ENCODE results near the gene SASH1.
"Not testable (repeated sequence)": the region's sequence is repeated elsewhere in the genome, so short reads cannot be mapped to it uniquely, and the experiment has no call there.

The SASH1 gene

GRCh38 chr6:148328876-148329555 is 13.6 kb upstream of the SASH1 start:
- DNase-seq (ENCODE audit: low spot score): no peak

DNA sequence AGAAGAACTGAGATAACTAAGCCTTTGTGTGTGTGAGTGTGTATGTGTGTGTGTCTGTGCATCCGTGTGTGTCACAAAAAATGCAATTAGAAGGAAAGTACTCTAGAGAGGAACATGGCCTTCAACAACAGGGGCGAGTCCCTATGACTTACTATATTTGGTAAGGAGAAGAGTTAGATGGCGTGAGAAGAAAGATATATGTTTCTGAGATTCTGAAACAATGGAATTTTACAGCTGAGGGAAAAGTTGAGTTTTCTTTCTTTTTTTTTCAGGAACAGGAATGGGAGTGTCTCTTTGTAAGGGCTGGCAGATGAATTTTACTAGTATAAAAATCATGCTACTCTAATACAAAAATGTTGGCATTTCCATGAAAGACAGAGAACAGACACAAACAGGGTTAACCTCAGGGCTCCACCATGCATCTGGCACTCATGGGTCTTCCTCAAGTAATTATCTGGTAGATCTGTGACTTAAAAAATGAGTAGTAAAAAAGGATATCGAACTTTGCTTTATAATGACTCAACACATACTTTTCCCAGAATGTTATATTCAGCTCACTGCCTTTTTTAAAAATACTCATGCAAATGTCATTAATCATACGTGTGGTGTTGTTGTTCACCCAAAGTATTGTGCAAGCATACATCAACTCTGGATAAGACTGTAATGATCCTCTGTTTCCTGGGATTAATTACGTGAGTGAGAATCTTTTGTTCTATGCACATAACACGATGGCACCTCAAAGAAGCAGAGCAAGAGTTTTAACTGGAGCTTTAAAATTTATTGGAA is 12.8 kb upstream of the SASH1 start:
- no peak for DNase-seq (ENCODE audit: low spot score)

DNA sequence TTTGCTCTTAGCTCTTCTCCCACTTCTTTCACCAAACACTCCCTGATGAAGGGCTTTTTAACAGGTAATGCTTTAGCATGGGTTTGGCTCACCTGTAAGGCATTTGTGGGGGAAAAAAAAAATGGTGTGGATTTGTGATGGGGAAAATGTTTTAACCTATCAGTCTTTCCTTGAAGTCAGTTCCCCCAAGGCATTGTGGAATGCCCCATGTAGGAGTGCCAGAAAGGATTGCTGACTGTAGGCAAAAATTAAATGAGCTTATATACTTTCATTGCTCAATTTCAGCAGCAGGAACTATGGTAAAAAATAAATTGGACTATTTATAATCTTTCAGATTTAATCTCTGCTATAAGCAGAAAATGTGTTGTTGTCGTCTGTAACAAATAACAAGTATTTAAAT is 10.6 kb upstream of the SASH1 start:
- no peak for DNase-seq (ENCODE audit: low spot score)

DNA sequence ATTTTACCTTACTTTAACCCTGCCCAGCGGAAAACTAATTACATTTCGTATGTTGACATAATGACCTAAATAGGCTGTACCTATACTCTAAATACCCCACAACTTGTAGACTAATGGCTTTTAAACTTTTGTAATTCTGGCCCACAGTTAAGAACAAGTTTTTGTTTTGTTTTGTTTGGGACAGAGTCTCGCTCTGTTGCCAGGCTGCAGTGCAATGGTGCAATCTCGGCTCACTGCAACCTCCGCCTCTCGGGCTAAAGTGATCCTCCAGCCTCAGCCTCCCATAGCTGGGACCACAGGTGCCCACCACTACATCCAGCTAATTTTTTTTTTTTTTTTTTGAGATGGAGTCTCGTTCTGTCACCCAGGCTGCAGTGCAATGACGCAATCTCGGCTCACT is 5.7 kb upstream of the SASH1 start:
- DNase-seq (ENCODE audit: low spot score): no peak

DNA sequence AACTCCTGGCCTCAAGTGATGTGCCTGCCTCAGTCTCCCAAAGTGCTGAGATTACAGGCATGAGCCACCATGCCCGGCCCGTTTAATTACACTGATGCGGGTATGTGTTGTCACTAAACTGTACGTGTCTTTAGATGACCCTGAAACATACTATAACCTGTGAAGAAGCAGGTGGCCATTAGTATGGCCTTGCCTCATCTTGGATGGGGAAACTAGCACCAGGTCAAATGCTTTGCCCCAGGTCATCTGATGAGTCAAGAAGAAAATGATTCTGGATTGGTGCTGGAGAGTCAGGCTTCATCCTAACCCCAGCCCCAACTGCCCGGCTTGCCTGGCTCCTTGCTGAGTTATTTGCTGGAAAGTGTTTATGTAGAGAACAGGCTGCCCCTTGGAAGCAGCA is 2.9 kb upstream of the SASH1 start:
- DNase-seq (ENCODE audit: low spot score): no peak

DNA sequence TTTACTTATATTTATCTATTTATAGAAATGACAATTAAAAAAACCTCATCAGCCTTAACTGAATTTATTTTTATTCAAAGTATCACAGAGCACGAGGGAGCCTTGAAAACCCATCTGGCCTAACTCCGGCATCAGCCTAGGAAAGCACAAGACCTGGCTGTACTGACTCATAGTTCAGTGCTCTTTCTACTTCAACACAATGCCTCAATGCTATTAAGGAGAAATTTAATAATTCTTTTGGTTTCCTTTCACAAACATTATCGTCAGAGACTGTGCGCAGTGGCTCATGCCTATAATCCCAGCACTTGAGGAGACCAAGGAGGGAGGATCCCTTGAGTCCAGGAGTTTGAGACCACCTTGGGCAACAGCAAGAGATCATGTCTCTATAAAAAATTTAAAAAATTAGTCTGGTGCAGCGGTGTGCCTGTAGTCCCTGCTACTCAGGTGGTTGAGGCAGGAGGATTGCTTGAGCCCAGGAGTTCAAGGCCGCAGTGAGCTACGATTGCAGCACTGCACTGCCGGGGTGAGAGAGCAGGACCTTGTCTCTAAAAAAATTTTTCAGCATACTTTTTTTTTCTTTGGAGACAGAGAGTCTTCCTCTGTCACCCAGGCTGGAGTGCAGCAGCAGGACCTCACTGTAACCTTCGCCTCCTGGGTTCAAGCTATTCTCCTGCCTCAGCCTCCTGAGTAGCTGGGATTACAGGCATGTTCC is 1.9 kb upstream of the SASH1 start:
- no peak for DNase-seq (ENCODE audit: low spot score)

GRCh38 chr6:148342100-148342349 is 613 bp upstream of the SASH1 start:
- DNase-seq (ENCODE audit: low spot score): no peak

DNA sequence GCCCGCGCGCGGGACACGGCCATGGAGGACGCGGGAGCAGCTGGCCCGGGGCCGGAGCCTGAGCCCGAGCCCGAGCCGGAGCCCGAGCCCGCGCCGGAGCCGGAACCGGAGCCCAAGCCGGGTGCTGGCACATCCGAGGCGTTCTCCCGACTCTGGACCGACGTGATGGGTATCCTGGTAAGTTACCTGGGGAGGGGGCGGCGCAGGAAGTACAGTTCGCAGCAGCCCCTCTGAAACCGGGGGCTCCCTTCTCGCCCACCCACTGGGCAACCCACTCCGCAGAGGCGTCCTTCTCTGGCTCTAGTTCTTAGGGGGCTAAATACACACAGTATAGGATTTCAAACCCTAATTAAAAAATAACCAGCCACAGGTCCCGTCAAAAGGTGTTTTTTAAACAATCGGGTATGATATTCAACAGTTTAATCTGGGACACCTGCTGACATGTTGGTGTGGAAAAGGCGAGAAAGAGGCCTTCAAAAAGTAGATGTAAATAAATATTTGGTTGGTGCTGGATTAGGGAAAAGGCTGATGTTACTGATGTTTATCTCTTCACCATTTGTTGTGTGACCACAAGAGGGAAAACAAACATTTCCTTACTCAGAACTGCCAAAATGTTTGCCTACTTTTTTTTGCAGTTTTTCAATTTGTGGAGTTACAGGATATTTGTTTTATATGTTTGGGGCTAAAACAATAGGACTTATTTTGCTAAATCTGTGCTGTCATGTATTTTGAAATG is 577 bp downstream of the SASH1 start:
- DNase-seq (ENCODE audit: low spot score): no peak

- DNase-seq (ENCODE audit: low spot score): no peak
Observed at GRCh38 chr6:148345176-148345575, 2.5 kb downstream of the SASH1 start.

DNA sequence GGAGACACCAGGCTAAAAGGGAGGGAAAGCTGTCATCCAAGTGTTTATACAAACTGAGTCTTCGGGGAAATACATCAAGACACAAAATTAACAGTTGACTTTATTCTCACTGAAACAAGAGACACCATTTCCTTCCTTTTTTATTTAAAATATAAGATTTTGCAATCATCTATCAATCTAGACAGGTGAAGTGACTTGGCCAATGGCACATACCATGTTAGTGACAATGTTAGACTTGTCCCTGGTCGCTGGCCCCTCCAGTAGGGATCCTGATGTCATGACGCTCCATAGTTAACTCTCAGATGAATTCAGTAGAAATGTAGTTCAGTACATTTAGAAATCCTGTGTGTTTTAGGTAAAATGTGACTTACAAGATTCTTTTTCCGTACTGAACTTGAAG is 2.9 kb downstream of the SASH1 start:
- no peak for DNase-seq (ENCODE audit: low spot score)

- DNase-seq (ENCODE audit: low spot score): no peak
Observed at GRCh38 chr6:148346681-148347440, 4.2 kb downstream of the SASH1 start.

DNA sequence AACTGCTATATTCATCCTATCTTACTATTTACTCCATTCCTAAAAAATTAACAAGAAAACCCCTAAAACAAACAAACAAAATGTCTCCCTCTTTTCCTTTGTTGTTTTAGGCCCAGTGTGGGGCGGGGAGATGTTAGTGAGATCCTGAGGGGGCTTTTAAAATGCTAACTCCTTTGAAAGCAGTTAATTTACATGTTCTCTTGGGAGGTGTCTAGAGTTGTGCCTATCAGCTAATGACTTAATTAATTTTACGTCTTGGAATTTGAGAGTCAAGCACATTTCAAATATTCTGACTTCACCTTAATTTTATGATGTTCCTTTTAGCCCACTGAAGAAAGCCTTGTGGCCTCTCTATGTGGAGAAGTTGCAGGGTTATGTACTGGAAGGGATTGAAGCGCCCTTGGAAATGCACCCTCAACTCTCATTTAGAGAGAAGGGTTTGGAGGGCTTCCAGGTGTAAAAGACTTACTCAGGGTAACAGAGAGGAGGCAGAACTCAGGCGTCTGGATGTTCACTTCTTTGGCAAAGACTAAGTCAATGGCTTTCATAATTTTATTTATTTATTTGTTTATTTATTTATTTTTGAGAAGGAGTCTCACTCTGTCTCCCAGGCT is 4.9 kb downstream of the SASH1 start:
- DNase-seq (ENCODE audit: low spot score): no peak

DNA sequence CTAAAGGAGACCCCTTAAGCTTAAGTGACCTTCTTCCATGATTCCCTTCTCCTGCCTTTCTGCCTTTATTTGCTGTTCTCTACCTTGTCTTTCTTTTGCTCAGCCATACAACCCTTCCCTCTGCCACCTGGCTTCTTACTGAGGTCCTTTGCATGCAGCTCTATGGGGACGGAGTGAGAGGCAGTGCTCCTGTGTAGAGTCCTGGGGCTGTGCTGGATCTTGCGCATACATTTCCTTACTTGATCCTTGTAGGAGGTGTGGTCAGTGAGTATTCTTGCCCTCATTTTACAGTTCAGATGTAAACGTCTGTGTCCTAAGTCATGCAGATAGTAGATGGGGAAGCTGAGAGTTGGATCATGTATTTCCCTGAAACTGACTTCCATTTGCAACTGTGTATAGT is 5.7 kb downstream of the SASH1 start:
- no peak for DNase-seq (ENCODE audit: low spot score)

- DNase-seq (ENCODE audit: low spot score): no peak
Observed at GRCh38 chr6:148348778-148349177, 6.1 kb downstream of the SASH1 start.

- DNase-seq (ENCODE audit: low spot score): no peak
Observed at GRCh38 chr6:148349466-148349865, 6.8 kb downstream of the SASH1 start.

DNA sequence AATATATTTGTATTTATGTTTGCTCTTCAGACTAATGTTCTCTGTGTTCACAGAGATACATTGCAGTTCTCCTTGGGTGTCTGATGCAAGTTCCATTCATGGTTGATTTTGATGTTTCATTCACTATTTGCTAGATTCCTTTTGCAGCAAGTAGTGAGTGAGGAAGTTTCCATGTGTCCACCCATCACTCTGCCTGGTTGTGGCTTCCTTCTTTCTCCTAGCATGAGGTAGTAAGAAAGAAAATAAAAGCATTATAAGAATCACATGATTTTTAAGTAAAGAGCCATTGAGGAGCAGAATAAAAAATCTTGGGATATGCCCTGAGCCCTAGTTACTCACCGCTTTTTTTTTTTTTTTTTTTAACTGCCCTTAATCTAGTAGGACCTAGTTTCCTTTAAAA is 8.7 kb downstream of the SASH1 start:
- DNase-seq (ENCODE audit: low spot score): no peak

GRCh38 chr6:148352421-148352820 is 9.8 kb downstream of the SASH1 start:
- not testable (repeated sequence) for DNase-seq (ENCODE audit: low spot score)

DNA sequence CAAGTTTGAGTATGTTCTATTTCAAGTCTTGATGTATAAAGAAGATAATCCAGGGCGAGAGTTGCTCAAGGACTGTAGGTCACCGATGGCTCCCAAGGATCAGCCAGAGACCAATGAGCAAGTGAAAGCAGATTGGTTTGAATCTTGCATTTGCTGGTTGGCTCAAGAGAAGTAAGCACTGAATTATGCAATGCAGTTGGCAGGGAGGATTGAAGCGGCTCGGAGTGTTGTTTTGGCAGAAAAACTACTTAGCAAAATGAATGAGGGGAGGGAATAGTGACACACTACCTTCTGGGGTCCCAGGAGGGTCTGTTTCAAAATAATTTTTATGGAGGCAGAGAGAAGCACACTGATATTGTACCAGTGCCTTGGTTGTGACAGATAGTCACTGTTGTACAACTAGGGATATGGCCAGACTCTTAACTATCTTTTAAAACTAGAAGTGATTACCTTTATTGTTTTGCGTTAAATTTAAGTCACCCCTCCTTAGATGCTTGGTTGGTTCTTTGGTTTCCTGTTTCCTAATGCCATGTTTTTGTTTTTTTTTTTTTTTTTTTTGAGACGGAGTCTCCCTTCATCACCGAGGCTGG is 15.7 kb downstream of the SASH1 start:
- DNase-seq (ENCODE audit: low spot score): no peak

DNA sequence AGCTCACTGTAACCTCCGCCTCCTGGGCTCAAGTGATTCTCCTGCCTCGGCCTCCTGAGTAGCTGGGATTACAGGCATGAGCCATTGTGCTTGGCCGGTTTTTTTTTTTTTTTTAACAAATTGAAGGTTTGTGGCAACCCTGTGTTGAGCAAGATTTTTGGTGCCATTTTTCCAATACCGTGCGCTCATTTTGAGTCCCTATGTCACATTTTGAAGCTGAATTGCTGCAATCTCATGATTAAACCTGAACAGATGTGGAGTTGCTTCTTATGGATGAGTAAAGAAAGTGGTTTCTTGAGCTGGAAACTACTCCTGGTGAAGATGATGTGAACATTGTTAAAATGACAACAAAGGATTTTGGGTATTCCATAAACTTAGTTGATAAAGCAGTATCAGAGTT is 16.6 kb downstream of the SASH1 start:
- DNase-seq (ENCODE audit: low spot score): no peak

DNA sequence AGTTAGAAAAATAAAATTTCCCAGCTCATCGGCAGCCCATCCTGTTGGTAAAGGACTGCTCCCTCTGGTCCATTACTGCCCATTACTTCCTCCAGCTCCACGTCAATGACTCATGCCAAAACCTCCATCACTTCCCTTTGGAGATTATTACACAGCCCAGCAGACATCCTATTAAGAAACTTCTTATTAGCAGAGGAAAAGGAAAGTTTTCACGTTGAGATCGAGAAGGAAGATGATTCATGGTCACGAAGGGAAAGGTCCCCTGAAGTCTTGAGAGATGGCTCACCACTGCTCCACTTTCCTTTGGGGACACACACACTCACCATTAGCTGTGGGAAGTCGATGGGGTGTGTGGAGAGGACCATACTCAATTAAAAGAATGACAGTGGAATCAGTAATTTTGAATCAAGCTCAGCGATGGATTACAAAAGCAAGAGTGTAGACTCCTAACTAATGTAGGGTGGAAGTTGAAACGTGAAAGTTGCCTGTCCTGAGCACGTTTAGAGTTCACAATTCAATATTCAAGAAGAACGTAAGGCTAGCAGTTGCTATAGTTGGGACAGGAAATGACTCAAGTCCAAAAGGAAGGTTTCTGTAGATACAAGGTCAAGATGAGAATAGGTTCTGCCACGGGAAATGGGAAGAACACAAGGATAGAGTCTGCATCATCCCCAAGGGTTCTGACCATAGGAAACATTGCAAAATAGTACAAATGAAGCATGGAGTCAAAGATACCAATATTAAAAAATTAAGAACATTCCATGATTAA is 21.6 kb downstream of the SASH1 start:
- DNase-seq (ENCODE audit: low spot score): no peak

All from SK-N-DZ (cell line).